Hematopoietic multipotent progenitor cell treated with erythropoietin and hydrocortisone succinate and interleukin-3 and kit ligand, for 6 days (in vitro differentiated cells): ENCODE data around the gene KRI1.

Experiments used
- DNase-seq: peaks from one replicate; pipeline ENCODE4 v3.0.0-alpha.2; 2015

KRI1 gene

DNA sequence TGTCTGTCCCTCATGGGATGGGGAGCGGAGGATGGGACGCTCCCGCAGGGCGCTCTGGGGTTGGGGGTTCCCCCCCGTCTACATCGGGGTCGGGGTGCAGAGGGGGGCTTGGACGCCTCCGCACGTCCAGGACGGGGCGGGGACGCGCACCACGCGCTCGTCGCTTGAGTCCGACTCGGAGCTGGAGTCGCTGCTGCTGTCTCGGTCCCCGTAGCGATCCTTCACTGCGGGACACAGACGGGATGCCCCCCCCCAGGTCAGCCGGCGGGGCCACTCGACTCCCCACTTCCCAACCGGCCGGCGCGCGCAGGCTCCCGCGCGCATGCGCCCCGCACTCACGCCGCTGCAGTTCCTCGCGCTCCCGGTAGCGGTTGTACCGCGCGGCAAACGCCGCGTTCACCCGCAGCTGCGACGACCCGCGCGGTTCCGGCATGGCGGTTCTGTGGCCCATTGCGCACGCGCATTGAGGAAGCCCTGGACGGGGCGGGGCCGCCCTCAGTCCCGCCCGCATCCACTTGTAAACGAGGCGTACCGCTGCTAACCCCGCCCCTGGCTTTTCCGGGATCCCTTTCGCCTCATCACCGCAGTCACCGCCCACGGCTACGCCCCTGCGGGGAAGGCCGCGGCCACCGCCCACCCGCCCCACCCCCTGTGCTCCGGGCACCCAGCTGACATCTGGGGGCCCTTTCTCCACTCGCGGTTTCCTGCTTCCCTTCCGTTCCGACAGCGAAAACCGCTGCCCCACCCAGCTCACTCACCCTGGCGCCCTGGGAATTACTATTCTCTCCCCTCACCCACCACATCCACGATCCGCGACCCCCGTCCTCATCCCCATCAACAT, at the start of gene KRI1:
TSS of gene KRI1 (minus strand) at position 444 of the 841 bp plus-strand sequence. CDS start at position 433, 11 bp downstream.
- DNase-seq = peak; percentile 100

DNA sequence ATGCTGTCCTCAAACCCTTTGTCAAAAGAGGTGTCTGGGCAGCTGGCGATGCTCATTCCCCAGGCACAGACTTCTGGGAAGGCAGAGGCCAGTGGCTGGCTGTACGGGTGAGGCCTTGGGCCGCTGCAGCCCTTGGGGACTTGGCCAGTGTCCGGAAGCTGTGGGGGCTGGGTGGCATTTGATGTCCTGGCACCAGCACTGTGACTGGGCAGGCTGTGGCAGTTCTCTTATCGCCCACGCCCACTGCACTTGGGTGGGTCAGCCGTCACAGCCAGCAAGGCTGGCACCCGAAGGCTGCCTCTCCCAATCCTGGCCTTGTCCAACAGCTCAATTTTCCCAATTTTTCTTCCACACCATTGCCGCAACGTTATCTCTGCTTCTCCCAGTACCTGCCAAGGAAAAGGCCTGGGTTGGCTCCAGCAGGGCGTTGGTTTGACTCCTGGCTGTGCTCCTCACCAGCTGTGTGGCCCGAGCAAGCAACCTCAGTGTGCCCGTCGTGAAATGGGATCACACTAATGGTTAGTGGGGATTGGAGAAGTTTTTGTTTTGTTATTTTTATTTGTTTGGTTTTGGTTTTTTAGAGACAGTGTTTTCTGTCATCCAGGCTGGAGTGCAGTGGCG, 46.8 kb upstream of the KRI1 start:
- peak; percentile 72 for DNase-seq

DNA sequence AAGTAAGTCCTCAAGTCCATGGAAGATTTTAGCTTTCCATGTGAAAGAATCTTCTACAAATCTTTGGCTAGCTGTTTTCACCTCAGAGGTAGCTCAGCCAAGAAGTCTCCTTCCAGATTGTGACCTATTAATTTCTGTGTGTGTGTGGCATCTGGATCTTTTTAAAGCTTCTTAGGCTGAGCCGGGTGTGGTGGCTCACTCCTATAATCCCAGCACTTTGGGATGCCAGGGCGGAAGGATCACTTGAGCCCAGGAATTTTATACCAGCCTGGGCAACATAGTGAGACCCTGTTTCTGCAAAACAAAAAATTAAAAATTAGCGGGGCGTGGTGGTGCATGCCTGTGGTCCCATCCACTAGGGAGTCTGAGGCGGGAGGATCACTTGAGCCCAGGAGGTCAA, 46.1 kb upstream of the KRI1 start:
- no peak for DNase-seq

DNA sequence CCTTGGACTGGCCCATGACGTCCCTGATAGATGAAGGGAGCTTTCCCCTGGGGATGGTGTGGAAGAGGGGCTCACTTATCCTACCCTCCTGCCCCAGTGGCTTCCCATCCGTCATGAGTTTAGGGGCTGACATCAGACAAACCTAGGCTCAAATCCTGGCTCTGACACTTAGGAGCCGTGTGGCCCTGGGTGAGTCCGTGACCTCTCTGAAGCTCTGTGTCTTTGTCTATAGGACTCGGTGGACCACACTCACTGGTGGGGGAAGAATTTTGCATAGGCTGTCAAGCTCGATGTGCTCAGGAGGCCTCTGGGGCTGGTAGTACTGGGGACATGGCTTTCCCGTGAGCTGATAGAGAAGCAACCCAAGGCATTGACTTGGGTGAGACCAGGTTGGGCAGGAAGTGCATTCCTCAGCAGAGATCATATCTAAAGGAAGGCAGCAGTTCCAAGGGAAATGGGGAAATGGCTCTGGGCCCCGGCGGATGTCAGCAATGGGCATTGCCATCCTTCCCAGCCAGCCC, 38.7 kb upstream of the KRI1 start:
- DNase-seq = peak; percentile 36

DNA sequence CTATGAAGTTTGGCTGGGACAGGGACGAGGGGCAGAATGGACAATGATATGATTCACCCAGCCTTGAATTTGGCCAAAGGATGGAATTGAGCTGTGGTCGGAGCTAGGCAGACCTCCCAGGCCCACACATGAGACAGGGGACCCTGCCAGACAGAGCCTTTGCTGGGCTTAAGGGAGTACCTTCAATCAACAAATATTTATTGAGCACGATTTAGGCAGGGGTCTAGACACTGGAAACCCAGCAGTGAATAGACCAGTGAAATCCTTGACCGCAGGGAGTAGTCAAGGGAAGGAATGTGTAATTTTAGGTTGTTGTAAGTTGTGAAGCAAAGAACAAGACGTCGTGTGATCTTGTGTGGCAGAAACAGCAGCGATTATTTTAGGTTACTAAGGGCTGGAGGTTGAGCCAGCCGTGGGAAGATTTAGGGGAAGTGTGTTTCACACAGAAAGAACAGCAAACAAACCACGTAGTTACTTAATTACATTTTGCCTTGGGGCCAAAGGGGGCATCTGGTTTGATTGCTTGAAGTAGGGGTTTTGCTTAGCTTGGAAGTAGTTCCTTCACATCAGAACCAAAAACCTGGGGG, 38.2 kb upstream of the KRI1 start:
- peak; percentile 74 for DNase-seq

DNA sequence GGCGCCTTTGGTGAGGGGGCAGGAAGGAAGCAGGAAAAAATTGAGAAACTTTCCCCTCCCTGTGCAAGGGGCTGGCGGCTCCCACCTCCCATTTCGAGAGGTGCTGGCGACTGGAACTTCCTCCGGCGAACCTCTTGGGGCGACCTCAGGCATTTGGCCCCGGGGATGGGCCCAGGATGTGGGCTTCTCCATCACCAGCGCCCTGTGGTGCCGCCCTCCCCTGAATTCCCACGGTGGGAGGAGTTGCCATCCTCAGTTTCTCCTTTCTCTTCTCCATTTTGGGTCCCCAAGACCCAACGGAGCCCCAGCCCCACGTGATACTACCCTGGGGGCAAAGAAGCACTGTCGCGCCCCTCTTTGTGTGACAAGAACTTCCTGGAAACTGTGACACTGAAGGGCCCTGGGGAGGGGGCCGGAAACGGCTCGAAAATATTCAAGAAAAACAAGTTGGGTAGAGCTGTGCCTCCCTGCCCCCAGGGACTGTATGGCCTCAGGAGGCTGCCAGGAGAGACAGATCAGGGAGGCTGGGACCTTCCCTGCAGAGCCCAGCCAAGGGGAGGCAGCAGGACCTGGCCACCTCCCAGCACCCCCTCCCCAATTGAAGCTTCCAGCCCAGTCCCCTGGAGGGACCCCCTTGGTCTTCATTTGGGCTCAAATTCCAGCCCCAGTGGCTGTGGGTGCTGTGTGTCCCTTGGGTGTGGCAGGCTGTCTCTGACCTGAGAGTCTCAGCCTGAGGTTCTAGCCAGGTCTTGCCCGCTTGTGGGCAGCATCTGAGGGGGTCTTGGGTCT, 37.5 kb upstream of the KRI1 start:
- peak; percentile 60 for DNase-seq

DNA sequence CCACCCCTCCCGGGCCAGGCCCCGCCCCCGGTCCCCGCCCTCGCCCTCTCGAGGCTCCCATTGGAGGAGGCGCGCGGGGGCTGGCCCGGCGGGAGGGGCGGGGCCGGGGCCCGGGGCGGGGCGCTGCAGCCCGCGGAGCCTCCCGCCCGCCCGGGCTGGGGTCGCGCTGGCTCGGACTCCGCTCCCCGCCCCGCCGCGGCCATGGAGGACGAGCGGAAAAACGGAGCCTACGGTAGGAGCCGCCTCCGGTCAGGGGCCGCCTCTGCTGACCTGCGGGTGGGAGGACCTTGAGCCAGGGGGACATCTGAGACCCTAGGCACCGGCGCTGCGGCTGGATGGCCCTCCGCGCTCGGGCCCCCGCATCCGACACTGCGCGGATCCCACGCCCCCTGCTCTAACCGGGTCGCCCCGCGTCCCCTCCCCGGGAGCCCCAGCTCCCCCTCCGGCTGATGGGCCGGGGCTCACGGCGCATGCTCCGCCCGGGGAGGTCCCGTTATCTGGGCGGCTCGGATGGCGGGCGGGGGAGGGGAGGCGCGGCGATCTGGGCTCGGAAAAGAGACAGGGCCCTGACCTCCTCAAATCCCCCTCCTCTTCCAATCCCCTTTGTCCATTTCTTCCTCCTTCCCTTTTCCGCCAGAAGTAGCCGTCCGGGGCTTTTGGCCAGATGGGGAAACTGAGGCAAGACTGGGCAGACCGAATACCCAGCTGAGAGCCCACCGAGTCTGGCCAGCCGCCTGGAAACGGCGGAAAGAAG, 36.7 kb upstream of the KRI1 start:
- DNase-seq = peak; percentile 91

DNA sequence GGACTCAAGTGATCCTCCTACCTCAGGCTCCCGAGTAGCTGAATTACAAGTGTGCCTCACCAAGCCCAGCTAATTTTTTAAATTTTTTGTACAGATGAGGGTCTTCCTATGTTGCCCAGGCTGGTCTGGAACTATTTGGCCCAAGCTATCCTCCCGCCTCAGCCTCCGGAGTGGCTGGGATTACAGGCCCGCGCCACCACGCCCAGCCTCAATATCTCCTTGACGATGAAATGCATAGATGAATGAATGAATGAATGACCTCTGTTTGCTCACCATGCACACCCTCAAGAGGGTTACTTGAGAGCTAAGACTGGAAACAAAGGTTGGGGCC, 36.2 kb upstream of the KRI1 start:
- DNase-seq = no peak

DNA sequence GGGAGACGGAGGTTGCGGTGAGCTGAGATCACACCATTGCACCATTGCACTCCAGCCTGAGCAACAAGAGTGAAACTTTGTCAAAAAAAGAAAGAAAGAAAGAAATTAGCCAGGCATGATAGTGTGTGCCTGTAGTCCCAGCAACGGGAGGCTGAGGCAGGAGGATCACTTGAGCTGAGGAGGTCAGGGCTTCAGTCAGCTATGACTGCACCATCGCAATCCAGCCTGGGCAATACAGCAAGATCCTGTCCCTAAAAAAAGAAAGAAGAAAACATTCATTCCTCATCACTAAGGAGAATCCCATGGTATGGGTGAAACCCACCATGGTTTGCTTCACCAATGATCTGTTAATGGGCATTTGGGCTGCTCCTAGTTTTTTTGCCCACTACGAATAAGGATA, 34.3 kb upstream of the KRI1 start:
- no peak for DNase-seq

DNA sequence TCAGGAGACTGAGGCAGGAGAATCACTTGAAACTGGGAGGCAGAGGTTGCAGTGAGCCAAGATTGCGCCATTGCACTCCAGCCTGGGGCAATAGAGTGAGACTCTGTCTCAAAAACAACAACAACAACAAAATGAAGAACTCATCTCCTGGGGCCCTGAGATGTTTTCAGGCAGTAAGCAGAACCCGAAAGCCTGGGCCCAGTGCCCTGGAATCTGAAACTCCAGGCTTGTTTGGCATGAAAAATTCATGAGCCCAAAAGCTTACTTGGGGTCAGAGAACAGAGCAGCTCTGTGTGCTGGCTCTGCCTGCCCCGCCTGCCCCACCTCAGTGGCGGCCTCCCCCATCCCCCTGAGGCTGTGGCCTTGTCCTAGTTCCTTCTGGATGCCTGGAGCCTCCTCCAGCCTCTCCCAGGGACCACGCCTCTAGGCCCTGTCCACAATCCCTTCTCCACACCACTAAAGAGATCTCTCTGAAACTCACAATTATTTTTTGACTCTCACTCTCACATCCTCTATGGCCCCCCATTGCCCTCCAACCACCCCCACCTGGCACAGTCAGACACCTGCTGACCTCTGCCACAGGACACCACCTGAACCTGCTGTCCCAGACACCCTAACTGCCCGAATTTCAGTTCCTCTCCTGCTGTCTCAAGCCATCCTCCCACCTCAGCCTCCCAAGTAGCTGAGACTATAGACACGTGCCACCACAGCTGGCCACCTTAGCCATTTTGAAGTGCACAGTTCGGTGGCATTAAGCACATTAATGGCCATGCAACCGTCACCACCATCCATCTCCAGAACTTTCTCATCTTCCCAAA, 28.2 kb upstream of the KRI1 start:
- DNase-seq = no peak

DNA sequence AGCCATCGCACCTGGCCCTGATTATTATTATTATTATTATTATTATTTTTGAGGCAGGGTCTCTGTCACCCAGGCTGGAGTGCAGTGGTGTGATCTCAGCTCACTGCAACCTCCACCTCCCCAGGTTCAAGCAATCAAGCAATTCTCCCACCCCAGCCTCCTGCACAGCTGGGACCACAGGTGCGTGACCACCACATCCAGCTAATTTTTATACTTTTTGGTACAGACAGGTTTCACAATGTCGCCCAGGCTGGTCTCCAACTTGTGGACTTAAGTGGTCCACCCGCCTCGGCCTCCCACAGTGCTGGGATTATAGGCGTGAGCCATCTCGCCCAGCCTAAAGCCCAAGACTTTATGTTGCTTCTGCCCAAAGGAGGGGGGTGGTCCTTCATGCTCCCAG, 27.3 kb upstream of the KRI1 start:
- DNase-seq = no peak

DNA sequence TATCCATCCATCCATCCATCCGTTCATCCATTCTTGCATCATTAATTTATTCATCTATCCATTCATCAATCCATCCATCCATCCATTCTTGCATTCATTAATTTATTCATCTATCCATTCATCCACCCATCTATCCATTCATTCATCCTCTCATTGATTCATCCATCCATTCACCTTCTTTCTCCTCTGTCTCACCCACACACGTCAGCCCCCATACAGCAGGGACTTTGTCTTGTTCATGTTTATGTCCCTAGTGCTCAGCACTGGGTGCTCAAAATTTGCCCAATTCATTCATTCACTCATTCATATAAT, 22.0 kb upstream of the KRI1 start:
- DNase-seq = no peak

DNA sequence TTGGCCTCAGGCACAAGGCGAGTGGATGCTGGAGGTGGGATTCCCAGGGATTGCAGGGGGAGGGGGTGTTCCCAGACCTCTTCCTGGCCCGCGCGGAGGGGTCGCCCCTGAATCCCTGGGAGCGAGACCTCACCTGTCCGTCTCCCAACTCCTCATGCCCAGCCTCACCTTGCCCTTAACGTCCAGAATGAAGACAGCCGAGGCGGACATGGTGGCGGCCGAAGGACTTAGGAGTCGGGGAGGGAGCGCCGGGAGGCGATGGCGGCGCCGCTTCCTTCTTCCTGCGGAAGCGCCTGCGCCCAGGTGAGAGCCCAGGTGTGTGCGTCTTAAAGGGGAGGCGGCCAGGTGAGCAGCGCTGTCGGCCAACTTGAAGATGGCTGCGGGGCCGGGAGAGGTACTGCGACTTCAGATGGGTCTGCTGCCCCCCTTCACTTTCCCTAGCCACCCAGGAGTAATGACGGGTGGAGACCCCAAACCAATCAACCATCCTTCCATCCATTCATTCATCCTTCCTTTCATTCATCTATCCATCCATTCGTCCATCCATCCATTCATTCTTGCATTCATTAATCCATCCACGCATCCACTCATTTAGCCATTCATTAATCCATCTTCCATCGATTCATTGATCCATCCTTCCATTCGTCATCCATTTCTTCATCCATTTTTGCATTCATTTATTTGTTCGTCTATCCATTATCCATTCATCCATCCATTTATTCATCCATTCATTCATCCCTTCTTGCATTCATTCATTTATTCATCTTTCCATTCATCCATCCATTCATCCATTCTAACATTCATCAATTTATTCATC, 21.4 kb upstream of the KRI1 start, which contains the start of gene AP1M2:
TSS of gene AP1M2 (minus strand) at position 291 of the 817 bp plus-strand sequence. CDS start at position 210, 81 bp downstream.
- DNase-seq = no peak

DNA sequence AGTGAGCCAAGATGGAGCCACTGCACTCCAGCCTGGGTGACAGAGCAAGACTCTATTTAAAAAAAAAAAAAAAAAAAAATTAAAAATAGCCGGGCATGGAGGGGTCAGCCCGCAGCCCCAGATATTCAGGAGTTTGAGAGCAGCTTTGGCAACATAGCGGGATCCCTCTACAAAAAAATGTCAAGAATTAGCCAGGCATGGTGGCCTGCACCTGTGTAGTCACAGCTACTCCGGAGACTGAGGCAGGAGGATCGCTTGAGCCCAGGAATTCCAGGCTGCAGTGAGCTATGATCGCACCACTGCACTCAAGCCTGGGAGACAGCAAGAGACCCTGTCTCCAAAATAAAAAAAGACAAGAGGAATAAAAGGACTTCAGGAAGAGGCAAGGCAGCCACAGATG, 20.6 kb upstream of the KRI1 start:
- DNase-seq = no peak

DNA sequence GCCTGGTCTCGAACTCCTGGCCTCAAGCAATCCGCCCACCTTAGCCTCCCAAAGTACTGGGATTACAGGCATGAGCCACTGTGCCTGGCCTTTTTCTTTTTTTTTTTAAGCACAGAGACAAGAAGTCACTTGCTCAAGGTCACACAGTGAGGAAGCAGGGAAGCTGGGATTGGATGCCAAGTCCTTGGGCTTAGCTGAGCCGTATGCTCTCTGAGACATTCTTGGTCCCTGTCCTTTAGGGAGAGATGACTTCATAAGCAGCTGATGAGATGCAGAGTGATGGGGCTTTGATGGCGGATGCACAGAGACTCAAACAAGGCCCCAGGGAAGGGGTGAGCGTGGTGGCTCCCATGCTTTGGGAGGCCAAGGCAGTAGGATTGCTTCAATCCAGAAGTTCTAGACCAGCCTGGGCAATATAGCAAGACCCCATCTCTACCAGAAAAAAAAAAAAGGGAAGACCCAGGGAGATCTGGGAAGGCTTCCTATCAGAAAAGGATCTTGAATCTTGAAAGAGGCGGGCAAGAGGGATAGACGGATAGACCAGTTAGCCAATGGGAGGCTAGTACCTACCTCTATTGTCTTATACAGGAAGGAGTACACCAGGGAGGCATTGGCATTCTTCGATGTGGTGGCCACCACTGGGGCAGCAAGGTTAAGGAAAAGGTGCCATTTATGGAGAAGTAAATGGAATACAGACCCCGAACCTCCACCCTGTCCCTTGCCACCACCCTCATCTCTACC, 17.4 kb upstream of the KRI1 start:
- no peak for DNase-seq

DNA sequence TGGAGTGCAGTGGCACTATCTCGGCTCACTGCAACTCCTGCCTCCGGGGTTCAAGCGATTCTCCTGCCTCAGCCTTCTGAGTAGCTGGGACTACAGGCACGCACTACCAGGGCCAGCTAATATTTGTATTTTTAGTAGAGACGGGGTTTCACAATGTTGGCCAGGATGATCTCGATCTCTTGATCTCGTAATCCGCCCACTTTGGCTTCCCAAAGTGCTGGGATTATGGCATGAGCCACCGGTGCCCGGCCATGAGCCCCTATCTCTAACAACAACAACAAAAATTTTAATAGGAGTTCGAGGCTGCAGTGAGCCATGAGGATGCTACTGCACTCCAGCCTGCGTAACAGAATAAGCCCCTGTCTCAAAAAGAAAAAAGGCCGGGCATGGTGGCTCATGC, 16.3 kb upstream of the KRI1 start:
- DNase-seq = no peak

DNA sequence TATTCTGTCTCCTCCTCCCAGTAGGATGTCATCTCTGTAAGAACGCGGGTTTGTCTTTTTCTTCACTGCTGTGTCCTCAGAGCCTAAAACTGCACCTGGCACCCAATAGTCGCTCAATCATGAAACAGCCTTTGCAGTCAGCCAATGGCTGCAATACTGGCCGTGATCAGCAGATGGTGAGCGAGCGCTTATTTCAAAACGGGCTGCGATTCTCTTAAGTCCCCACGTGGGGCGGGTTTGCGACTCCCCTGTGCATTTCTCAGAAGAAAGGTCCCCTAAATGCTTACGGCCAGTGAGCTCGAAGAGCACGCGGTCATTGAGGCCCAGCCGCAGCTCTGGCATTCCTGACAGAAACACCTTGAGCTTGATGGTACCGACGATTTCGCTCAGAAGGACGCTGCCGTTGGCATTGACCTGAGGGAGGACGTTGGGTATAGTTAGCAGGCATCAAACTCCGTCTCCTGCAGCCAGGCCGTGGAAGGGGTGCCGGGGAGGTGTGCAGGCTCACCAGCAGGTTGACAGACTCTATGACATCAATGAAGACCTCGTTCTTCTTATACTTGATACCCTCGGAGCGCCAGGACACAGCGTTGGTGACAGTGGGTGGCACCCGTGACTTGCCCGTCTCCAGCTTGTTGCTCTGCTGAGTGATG, 15.3 kb upstream of the KRI1 start:
- peak; percentile 98 for DNase-seq

DNA sequence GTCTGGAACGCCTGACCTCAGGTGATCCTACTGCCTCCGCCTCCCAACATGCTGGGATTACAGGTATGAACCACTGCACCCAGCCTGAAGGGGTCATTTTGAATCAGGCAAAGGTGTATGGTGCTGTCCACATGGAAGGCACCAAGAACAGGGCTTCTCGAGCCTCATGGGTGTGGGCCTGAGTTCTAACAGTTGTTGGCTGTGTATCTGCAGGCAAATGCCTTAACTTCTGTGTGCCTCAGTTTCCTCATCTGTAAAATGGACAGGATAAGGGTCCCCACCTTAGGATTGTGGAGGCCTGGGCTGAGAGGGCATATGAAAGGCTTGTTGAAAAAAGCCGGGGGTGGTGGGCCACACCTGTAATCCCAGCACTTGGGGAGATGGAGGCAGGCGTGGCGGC, 12.1 kb upstream of the KRI1 start:
- DNase-seq = no peak

DNA sequence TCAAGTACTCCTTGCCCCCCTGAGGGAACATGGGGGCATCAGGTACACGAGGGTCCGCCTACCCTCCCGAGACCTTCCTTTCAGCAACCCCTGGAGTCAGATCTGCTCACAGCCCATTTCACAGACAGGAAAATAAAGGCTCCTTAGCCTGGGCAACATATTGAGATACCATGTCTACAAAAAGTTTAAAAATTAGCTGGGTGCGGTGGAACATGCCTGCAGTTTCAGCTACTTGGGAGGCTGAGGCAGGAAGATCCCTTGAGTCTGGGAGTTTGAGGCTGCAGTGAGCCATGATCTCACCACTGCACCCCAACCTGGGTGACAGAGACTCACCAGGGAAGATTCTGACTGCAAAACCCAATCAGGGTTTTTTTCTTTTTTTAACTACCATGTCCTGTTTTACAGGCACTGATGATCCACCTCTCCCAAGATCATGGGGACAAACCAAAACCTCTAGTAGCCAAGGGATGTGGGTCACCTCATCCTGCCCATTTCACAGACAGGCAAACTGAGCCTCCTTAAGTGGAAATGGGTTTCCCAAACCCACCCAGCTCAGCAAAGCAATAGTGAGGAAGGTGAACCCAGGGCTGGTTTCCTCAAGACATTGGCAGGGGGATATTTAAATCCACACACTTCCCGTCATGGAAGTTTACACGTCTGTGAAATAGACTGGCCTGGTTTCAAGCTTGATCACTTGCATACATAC, 9.4 kb upstream of the KRI1 start:
- no peak for DNase-seq
